ENCODE data around the gene CYP2C8.

DNA sequence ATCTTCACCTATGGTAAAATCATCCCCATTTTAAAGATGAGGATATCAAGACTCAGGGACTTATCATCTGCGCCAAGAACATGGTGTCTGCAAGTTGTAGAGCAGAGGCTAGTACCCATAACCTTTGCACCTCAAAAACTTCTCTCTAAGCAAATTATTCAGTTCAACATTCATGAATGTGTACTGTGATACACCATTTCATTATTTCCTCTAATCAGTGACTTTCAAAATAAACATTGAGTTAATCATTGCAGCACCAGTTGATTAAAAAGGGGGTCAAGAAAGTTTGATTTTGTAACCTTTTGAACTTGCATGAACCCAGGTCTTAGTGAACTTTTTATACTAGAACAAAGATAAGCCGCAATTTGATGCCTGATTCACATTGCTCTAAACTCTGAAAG lies 47.6 kb upstream of the CYP2C8 start:
- TF ChIP-seq, protein P1, sequence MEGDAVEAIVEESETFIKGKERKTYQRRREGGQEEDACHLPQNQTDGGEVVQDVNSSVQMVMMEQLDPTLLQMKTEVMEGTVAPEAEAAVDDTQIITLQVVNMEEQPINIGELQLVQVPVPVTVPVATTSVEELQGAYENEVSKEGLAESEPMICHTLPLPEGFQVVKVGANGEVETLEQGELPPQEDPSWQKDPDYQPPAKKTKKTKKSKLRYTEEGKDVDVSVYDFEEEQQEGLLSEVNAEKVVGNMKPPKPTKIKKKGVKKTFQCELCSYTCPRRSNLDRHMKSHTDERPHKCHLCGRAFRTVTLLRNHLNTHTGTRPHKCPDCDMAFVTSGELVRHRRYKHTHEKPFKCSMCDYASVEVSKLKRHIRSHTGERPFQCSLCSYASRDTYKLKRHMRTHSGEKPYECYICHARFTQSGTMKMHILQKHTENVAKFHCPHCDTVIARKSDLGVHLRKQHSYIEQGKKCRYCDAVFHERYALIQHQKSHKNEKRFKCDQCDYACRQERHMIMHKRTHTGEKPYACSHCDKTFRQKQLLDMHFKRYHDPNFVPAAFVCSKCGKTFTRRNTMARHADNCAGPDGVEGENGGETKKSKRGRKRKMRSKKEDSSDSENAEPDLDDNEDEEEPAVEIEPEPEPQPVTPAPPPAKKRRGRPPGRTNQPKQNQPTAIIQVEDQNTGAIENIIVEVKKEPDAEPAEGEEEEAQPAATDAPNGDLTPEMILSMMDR (IDR thresholded peaks at IDR 0.05): no peak
- TF ChIP-seq ESRRA (CRISPR knock-in tag; IDR thresholded peaks at IDR 0.05; ENCODE audit: borderline replicate concordance): no peak
- no peak for TF ChIP-seq FOXJ3 (CRISPR knock-in tag; IDR thresholded peaks at IDR 0.05; ENCODE audit: borderline replicate concordance)
- TF ChIP-seq KAT7 (CRISPR knock-in tag; IDR thresholded peaks at IDR 0.05; ENCODE audit: borderline replicate concordance): no peak
- TF ChIP-seq, protein P2, sequence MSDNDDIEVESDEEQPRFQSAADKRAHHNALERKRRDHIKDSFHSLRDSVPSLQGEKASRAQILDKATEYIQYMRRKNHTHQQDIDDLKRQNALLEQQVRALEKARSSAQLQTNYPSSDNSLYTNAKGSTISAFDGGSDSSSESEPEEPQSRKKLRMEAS (CRISPR knock-in tag; IDR thresholded peaks at IDR 0.05): no peak
- TF ChIP-seq, protein P3, sequence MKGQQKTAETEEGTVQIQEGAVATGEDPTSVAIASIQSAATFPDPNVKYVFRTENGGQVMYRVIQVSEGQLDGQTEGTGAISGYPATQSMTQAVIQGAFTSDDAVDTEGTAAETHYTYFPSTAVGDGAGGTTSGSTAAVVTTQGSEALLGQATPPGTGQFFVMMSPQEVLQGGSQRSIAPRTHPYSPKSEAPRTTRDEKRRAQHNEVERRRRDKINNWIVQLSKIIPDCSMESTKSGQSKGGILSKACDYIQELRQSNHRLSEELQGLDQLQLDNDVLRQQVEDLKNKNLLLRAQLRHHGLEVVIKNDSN (CRISPR knock-in tag; IDR thresholded peaks at IDR 0.05): no peak
- no peak for TF ChIP-seq JUN (CRISPR knock-in tag; IDR thresholded peaks at IDR 0.05)
- TF ChIP-seq, protein P4, sequence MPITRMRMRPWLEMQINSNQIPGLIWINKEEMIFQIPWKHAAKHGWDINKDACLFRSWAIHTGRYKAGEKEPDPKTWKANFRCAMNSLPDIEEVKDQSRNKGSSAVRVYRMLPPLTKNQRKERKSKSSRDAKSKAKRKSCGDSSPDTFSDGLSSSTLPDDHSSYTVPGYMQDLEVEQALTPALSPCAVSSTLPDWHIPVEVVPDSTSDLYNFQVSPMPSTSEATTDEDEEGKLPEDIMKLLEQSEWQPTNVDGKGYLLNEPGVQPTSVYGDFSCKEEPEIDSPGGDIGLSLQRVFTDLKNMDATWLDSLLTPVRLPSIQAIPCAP (CRISPR knock-in tag; IDR thresholded peaks at IDR 0.05): no peak
- TF ChIP-seq CREM (CRISPR knock-in tag; IDR thresholded peaks at IDR 0.05): no peak
- TF ChIP-seq TP53 (CRISPR knock-in tag; IDR thresholded peaks at IDR 0.05): no peak
- no peak for TF ChIP-seq ELF4 (CRISPR knock-in tag; IDR thresholded peaks at IDR 0.05; ENCODE audit: low read depth)

Data from WTC11 (cell line).